Hematopoietic multipotent progenitor cell treated with erythropoietin and hydrocortisone succinate and interleukin-3 and kit ligand, for 4 days (in vitro differentiated cells): ENCODE results near the gene SNX8.
"Not testable (repeated sequence)": the region's sequence is repeated elsewhere in the genome, so short reads cannot be mapped to it uniquely, and the experiment has no call there.

Experiments
- DNase-seq: peaks from one replicate; pipeline ENCODE4 v3.0.0-alpha.2; 2015

SNX8 gene, protein sequence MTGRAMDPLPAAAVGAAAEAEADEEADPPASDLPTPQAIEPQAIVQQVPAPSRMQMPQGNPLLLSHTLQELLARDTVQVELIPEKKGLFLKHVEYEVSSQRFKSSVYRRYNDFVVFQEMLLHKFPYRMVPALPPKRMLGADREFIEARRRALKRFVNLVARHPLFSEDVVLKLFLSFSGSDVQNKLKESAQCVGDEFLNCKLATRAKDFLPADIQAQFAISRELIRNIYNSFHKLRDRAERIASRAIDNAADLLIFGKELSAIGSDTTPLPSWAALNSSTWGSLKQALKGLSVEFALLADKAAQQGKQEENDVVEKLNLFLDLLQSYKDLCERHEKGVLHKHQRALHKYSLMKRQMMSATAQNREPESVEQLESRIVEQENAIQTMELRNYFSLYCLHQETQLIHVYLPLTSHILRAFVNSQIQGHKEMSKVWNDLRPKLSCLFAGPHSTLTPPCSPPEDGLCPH

DNA sequence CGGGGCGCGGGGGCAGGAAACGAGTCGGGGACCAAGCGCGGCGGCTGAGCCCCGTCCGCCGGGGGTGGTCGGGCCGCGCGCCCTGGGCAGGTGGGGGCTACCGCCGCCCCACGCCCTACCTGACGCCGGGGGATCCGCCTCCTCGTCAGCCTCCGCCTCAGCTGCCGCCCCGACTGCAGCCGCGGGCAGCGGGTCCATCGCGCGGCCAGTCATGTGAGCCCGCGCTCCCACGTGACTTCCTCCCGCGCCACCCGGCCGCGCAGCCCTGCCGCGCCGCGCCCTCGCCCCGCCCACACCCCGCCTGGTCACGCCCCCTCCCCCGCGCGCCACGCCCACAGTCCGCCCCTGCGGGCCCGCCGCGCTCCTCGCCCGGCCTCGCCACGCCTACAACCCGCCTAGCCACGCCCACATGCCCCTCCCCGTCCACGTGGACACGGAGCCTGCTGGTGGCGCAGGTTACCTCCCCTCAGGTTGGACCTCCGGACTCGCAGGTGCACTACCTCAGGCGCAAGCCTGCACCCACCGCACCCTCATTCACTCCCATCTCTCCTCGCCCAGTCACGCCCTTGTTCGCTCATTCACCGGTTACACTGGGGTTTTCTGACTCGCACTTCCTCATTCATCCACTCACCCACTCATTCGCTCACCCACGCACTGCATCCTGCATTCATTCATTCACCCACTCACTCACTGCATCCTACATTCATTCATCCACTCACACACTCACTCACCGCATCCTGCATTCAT is at the start of gene SNX8:
SNX8 (minus strand) TSS at position 233 of the 747 bp plus-strand sequence; CDS start at position 213, 20 bp downstream.
- peak; percentile 94 for DNase-seq

DNA sequence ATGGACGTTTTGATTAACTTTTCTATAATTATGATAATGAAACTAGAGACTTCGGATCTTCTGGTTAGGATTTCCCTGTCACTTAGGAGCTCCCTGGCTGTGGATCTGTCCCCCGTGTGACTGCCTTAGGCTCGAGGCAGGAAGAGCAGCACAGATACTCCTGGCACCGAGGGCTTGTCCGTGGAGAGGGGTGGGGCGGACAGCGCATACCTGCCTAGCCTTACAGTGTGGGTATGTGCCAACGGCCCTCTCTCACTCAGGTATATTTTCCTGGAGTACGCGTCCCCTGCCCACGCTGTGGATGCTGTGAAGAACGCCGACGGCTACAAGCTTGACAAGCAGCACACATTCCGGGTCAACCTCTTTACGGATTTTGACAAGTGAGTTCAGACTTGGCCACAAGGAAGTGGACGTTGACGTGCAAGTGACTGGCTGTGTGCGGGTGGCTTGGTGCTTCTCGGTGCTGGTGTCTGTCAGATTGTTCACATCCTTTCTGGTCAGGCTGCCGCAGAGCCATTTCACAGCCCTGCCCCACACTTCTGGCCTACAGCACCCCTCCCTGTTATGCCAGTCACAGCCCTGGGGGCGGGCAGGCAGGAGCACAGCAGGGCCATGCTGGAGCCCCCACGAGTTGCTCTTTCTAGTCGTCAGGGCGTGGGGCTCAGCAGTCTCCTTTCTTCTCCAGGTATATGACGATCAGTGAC is 48.3 kb upstream of the SNX8 start:
- no peak for DNase-seq

GRCh38 chr7:2360796-2361195 is 46.6 kb upstream of the SNX8 start:
- DNase-seq: no peak

- DNase-seq: no peak
Observed at GRCh38 chr7:2359610-2360009, 45.4 kb upstream of the SNX8 start.

DNA sequence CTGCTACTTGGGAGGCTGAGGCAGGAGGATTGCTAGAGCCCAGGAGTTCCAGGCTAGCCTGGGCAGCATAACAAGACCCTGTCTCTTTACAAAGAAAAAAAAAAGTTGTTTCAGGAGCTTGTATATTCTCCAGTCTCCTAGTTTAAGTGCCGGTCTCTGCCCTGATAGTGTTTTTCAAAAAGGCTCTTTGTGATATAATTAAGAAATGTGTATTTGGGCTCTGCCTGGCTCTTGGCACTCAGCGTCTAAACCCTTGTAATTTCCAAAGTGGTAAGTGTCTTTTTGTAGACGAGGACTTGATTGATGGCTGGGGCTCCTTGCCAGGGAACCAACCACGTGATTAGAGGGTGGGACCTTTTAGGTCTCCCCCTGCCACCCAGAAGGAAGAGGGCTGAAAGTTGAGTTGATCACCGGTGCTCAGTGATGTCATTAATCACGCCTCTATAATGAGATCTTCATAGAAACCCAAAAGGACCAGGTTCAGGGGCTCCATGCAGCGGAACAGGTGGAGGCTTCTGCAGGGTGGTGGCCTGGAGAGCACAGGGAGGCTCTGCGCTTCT is 44.8 kb upstream of the SNX8 start:
- peak; percentile 48 for DNase-seq

DNA sequence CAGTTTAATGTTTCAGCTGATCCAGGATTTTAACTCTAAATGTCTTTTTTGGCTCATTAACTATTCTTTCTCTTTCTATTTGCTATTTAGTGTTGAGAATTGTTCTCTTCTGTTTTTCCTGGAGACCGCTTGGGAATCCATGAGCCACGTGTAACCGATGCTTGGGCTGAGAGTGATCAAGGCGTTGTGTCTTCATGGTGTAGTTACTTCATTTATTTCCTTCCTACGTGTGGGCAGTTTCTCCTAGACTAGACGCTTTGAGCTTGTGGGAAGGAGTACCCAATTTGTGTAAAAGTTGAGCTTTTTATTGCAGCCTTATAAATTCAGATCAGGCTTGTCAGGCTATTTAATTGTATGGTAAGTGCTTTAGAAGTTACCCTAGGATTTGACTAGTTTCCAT is 43.3 kb upstream of the SNX8 start:
- no peak for DNase-seq

- DNase-seq: no peak
Observed at GRCh38 chr7:2357165-2357564, 42.9 kb upstream of the SNX8 start.

DNA sequence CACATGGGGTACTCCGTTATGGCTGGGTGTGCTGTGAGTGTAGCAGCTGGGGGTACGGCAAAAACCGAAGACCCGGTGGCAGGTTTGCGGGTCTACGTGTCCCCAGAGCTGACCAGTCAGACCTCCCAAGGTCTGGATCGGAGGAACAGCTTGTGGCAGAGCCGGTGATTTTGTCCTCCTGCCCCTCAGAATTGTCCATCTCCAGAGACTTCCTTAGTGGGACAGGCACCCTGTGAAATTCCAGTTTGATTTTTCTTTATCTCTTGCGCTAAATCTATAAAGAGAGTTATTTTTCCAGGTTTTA is 41.4 kb upstream of the SNX8 start:
- DNase-seq: no peak

DNA sequence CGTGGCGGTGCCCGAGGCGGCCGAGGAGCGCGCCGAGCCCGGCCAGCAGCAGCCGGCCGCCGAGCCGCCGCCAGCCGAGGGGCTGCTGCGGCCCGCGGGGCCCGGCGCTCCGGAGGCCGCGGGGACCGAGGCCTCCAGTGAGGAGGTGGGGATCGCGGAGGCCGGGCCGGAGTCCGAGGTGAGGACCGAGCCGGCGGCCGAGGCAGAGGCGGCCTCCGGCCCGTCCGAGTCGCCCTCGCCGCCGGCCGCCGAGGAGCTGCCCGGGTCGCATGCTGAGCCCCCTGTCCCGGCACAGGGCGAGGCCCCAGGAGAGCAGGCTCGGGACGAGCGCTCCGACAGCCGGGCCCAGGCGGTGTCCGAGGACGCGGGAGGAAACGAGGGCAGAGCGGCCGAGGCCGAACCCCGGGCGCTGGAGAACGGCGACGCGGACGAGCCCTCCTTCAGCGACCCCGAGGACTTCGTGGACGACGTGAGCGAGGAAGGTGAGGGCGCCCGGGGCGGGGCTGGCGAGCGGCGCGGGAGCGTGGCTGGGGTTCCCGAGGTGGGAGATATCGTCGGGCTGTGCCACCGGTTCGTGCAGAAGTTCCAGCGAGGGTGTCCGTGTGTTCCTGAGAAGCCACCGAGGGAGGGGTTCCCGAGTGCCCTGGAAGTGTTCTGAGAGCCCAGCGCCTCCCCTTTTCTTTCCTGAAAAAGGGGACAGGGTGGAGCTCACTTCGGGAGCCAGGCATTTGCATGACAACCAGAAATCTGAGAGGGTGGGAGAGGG is 40.9 kb upstream of the SNX8 start:
- DNase-seq: peak; percentile 44

GRCh38 chr7:2354186-2354938 is 40.1 kb upstream of the SNX8 start, which contains the start of gene EIF3B:
Gene EIF3B, plus strand, starts transcription at chr7:2354827. Its CDS starts 95 bp downstream, at chr7:2354922.
- DNase-seq: peak; percentile 96

- DNase-seq: peak; percentile 95
Observed at GRCh38 chr7:2353936-2354185, 39.6 kb upstream of the SNX8 start.

- DNase-seq: no peak
Observed at GRCh38 chr7:2353113-2353935, 39.1 kb upstream of the SNX8 start.

DNA sequence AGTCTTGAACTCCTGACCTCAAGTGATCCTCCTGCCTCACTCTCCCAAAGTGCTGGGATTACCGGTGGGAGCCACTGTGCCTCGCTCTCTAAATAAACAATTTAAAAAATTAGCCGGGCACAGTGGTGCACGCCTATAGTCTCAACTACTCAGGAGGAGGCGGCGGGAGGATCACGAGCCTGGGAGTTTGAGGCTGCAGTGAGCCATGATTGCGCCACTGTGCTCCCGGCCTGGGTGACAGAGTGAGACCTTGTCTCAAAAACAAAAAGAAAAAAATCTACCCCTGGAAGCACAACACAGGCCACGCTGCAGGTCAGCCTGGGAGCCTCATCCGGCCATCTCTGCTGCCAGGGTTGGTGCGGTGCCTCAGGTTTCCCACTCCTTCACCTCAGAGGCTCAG is 36.6 kb upstream of the SNX8 start:
- DNase-seq: no peak

GRCh38 chr7:2350055-2350454 is 35.8 kb upstream of the SNX8 start:
- no peak for DNase-seq

GRCh38 chr7:2347351-2348063 is 33.3 kb upstream of the SNX8 start:
- DNase-seq: not testable (repeated sequence)

- peak; percentile 79 for DNase-seq
Observed at GRCh38 chr7:2336626-2337299, 22.5 kb upstream of the SNX8 start.

- DNase-seq: not testable (repeated sequence)
Observed at GRCh38 chr7:2332606-2333231, 18.5 kb upstream of the SNX8 start.

DNA sequence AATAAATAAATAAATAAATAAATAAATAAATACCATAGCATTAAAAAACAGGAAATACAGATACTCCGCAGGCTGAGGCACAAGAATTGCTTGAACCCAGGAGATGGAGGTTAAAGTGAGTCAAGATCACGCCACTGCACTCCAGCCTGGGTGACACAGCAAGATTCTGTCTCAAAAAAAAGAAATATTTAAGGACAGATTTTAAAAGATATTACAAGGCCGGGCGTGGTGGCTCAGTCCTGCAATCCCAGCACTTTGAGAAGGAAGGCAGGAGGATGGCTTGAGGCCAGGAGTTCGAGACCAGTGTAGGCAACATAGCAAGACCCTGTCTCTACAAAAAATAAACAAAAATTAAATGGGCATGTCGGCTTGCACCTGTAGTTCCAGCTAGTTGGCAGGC is 17.5 kb upstream of the SNX8 start:
- no peak for DNase-seq

DNA sequence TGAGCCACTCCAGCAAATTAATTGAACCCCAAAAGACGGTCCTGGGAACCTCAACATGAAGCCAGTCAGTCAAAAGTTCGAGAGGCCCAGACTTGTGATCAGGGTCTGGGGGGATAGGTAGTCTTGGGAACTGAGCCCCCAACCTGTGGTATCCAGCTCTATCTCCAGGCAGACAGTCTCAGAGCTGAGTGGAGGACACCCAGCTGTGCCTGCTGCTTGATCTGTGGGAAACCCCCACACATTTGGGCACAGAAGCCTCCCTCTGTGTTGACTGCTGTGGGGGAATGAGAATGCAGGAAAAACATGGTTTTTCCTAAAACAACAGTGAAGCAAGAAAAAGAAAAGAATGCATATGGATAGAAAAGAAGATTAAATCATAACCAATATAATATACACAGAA is 16.3 kb upstream of the SNX8 start:
- DNase-seq: no peak
